GM21528 (cell line): ENCODE data around the gene KCNK17.
"Not testable (repeated sequence)": the region's sequence is repeated elsewhere in the genome, so short reads cannot be mapped to it uniquely, and the experiment has no call there.

Experiments used
- ATAC-seq: cut with Tn5 transposase; IDR thresholded peaks from one replicate; pipeline ENCODE4 v1.9.1; 2021; ENCODE audit warnings: mild to moderate bottlenecking, moderate library complexity; ENCODE audit not compliant: unreplicated experiment, low FRiP score

Gene KCNK17

GRCh38 chr6:39303425-39304153 is 10.6 kb downstream of the KCNK17 start:
- ATAC-seq = peak; percentile 19

GRCh38 chr6:39302669-39303424 is 11.4 kb downstream of the KCNK17 start:
- peak; percentile 92 for ATAC-seq

DNA sequence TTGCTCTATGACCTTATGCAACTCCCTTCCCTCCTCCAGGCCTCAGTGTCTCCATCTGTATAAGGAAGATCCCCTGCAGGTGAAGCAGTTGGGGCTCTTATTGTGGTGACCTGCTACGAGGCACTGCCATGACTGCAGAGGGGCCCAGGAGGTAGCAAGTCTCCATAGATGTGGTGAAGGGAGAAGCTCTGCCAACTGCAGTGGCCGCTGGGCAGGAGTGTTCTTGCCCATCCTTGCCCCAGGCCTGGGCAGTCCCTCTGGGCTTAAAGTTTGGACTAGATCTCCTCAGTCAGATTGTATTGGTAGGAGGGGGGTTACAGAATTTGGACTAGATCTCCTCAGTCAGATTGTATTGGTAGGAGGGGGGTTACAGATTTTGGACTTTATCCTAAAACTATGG is 12.2 kb downstream of the KCNK17 start:
- ATAC-seq = no peak

- no peak for ATAC-seq
Measured at GRCh38 chr6:39301606-39302005, 12.6 kb downstream of the KCNK17 start.

DNA sequence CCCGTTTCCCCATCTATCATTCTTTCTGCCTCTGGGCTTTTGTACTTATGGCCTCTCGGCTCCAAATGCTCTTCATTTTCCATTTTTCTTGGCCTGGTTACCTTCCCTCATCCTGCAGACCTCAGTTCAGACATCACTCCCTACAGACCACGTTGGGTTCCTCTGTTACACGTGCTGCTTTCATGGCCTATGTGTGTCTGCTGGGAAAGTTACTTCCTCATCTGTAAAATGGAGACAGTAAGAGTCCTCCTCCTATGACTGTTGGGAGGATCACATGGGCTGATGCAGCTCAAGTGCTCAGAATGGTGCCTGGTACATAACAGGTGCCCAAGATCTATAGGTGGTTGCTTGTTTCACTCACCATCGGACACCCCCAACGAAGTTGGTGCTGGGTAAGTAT is 13.5 kb downstream of the KCNK17 start:
- no peak for ATAC-seq

GRCh38 chr6:39298061-39298460 is 16.2 kb downstream of the KCNK17 start:
- no peak for ATAC-seq

DNA sequence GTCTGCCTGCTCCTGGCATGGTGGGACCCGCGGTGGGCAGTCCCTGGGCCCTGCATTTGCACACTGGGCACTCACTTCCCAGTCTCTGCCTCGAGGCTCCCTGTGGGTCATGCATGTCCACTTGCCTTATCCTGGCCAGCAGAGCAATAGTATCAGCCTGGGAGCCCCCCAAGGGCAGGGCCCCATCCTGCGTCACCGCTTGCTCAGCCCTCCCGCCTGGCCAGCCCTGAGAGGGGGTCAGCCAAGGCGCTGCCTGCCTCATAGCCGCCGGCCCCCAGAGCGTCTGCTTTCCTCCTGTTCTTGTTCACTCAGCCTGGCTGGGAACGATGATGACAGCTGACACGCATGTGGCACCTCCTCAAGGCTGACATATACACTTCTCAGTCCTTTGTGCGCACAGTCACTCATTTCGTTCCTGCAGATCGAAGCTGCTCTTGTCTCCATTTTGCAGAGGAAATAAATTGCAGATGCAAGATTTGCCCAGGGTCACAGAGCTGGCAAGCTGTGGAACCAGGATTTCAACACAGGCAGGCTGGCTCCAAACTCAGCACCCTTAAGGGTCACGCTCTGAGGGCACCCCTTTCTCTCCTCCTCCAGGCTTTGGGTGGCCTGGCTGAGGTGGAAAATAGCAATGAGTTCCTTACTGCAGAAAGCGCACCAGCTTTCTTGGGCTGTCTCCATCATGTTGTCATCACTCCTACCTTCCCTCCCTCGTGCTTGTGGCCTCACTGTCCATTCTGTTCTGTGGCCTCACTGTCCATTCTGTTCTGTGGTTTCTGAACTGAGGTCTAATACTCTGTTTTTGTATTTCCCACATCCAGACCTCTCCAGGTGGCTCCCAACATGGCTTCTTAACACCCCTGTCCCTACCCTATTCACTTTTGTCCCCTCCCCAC is 17.2 kb downstream of the KCNK17 start:
- no peak for ATAC-seq

DNA sequence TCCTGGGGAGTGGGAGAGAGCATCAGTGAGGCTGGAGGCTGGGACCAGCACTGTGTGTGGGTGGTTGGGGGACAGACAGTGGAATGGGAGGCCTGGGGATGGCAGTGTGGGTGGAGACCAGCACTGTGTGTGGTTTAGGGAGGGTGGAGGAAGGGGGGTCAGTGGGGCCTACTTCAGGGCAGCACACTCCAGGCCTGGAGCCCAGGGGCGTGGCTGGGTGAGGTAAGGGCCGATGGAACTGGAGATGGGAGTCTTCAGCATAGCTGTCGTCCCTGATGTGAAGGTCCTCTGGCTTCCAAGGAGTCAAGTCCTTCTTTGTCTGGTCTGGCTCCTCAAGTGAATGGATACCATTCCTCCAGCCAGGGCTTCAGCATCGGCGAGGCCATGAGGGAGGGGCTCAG is 18.6 kb downstream of the KCNK17 start:
- no peak for ATAC-seq

DNA sequence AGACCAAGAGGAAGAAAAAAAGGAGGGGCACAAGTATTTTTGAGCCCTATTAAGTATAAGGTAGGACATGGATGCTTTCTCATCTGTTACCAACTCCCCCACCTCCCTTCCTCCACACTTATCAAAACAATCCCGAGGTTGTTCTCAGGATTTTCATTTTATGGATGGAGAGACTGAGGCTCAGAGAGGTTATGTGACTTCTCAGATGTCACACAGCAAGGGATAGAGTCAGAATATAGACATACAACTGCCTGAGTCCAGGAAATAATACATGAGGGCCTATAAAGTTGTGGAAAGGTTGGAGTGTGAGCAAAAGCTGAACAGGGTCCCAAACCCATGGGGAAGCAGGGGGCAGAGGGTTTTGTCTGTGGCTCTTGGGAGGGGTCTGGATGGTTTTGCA is 19.3 kb downstream of the KCNK17 start:
- no peak for ATAC-seq

DNA sequence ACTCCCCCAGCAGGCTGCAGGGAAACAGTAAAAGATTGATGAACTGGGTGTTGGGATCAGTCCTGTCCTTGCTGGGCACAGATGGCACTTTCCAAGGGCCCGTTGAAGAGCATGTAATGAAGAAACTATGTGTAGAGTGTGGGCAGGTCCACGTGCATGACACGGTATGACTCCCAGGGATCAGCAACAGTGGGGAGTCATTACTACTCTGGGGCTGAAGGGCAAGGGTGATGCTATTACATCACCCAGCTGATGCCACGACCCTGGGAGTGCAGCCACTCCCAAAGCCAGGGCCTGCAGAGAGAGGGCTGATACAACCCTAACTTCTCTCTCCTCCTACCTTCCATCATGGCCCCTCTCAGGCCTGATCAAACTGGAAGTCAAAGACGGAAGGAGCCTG is 20.1 kb downstream of the KCNK17 start:
- no peak for ATAC-seq

DNA sequence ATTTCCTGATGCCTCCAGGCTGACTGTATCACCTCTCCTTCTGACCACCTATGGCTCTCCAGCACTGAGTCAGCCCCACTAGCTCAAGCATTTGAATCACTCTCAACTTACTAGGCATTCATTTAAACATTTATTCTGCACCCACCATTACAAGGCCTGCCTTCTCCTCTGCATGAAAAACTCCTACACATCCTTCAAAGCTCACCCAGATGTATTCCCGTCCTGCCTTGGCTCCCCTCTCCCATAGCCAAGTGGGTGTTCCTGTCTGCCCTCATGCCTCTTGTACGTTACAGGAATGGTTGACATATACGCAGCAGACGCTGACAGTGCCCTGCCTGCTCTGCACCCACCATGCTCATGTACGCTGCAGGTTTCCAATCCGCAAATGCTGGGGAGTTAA is 21.6 kb downstream of the KCNK17 start:
- ATAC-seq = no peak

- no peak for ATAC-seq
Measured at GRCh38 chr6:39289490-39289889, 24.7 kb downstream of the KCNK17 start.

GRCh38 chr6:39287601-39288000 is 26.6 kb downstream of the KCNK17 start:
- no peak for ATAC-seq

- not testable (repeated sequence) for ATAC-seq
Measured at GRCh38 chr6:39286596-39286995, 27.6 kb downstream of the KCNK17 start.

DNA sequence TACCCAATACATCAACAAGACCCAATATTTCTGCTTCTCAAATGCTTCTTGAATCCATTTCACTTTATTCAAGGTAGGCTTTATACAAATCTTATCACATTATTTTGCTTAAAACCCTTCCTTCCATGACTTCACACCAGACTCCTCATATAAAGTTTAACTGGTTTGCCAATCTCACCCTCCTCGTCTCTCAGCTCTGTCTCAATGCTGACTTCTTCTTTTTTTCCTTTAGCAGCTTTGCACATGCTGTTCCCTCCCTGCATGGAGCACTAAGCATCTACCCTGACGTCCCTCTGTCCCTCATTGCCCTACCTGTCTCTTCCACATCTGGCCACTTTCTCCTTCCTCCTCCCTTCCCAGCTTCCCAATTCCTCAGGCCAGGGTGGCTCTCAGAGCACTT is 31.4 kb downstream of the KCNK17 start:
- ATAC-seq = no peak

DNA sequence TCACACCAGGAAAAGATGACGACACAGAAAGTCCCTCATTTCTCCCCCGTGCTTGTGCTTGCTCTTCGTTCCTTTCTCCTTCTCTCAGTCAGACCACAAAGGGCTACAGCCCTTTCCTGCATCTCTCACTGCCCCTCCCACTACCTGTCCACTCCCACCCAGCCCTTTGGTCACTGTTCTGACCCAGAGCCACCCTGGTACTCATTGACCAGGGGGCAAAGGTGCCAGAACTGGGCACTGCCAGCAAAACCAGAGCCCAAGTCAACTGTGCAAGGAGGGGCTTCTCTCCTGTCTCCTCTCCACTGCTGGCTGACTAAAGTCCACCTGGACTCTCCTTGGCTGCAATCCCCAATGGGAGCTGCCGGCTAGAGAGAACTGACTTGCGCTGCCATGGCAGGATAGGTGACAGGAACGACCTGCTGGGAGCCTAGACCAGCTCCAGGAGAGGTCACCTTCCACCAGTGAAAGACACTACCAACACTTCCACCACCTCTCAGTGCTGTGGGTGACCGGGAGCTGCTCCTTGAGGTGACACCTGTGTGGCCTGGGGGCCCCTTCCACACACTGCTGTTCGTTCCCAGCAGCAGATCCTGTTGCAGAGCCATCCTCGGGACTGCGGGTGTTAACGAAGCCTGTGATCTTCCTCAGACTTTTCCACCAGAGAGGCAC is 32.8 kb downstream of the KCNK17 start:
- ATAC-seq = no peak

DNA sequence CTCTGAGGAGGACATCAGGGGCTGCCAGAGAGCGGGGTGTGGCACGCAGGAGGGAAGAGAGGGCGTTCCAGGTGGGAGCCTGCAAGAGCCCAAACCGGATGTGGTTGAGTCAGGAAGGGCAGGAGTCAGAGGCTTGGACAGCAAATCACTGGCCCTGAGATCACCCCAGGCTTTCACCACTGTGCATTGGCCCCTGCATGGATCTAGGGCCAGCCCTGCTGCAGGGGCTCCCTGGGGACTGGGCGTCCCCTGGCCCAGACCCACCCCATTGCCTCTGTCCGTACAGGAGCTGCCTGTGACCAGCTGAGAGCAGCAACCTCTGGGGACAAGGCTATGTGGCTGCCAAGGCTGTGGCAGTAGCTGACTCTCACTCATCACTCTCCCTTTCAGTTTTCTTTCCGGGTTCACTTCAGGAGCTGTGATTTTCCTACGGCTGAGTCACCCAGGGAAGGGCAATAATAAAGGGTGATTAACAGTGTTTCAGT is 33.9 kb downstream of the KCNK17 start:
- no peak for ATAC-seq

GRCh38 chr6:39279539-39279938 is 34.7 kb downstream of the KCNK17 start:
- no peak for ATAC-seq

DNA sequence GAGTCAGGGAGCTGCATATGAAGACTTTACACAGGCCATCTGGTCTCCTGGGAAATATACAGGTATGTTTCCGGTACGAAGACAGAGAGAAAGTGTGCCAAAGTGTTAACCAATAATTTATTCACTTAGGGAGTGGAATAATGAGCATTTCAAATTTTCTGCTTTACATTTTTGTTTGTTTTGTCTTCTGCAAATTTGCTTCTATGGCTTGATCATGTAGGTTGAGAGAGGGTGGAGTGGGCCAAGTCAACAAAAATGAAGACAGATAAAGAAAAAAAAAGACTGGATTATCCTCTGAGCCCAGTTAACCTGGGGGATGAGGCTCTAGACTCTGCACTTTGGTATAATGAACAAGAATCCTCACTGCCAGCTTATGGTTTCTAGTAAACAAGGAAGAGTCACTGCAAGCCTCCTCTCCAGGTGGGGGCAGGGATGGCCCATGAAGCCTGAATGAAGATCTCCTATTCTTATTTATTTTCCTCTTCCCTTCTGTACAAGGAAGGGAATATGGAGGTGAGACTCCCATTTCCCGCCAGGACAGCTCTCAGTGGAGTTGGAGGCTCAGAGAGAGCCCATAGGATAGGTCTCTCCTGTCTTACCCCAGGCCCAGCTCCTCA is 37.7 kb downstream of the KCNK17 start:
- no peak for ATAC-seq

DNA sequence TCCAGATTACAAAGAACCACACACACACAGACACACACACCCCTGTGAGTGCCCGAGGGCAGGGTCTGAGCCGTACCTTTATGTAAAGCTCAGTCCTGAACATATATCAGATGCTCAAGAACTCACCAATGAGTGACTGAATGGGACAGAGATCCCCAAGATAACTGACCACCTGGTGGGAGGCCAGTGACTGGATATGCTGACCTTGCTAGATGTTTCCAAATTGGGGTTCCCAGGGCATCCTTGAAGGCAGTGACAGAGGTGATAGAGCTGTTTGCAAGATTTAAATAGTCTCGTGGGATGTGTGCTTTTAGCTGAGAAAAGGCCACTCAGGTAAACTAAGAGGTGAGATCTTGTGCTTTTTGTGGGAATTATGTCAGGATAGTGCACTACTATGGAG is 39.3 kb downstream of the KCNK17 start:
- no peak for ATAC-seq
